GM18520 (cell line): ENCODE data around the gene UCK2.

Experiments
- ATAC-seq: cut with Tn5 transposase; IDR thresholded peaks from one replicate; pipeline ENCODE4 v1.9.1; 2021; ENCODE audit not compliant: unreplicated experiment

UCK2 gene

DNA sequence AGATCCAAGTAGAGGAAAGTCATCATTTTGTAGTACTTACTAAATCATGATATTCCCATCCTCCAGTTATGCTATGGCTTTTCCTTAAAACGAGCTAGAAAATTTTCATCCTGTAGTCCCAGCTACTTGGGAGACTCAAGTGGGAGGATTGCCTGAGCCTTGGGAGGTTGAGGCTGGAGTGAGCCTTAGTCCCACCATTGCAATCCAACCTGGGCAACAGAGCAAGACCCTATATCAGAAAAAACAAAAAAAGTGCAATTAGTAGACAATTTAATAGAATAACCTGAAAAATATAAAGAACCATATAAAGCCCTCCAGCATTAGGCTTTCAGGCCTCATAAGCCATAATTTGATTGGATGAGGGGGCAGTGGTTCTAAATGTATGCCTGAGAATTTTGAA lies 6.8 kb downstream of the UCK2 start:
- ATAC-seq = no peak

DNA sequence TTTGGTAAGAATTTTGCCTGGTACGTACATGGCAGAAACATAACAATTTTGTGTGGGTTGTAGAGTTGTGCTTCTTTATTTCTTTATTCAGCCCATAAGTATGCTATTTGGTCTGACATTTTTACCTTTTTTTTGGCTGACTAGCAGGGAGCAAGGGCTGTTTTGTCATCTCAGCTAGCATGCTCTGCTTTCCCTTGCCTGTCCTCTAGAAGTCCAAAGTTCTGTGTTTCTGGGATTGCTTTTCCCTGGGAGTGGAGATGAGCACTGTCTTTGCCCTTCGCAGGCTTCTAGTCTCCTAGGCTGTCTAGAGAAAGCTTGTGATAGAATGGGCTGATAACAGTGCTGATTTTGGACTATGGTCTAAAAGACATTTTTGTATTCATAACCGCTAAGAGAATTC lies 7.5 kb downstream of the UCK2 start:
- ATAC-seq = no peak

DNA sequence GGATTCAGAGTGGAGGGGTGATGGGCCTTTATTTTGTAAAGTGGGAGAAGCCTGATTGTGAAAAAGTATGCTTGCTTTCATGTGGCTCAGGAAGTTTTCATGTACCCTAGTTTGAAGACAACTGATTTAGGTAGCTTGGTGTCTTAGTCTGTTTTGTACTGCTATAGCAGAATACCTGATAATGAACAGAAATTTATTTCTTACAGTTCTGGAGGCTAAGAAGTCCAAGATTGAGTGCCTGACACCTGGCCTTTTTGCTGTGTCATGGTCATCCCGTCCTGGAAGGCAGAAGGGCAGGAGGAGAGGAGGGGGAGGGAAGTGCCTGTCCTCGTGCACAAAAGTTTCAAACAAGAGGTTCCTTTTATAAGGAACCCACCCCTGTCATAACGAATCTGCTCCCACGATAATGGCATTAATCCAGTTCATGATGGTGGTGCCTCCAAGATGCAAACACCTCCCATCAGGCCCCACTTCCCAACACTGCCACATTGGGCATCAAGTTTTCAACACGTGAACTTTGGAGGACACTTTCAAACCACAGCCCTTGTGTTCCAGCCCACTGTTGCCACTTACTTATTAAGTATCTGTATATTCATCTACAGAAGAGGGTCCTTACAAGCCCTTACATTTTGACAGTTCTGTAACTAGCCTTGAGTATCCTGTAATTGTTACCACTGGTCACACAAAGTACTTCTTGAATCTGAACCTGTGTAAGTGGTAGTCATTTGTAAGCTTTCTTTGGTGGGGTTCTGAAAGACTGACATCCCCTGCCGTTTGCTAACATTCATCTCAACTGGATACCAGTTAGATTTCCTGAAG lies 9.5 kb downstream of the UCK2 start:
- no peak for ATAC-seq

DNA sequence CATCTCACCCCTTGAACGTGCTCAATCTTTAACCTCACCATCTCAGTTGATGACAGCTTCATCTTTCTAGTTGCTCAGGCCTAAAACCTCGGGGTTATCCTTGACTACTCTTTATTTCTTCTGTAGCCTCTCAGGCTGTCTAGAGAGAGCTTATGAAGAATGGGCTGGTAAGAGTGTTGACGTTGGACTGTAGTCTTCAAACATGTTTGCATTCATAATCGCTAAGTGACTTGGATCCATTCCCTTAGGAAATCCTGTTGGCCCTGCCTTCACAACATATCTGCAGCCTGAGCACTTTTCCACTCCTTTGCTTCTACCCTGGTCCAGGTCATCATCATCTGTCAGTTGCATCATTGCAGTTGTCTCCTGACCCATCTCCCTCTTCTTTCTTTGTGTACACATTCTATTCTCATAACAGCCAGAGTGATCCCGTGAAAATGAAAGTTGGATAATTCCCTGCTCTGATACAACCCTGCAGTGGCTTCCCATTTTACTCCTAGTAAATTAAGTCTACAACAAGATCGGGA lies 10.5 kb downstream of the UCK2 start:
- no peak for ATAC-seq

GRCh38 chr1:165840423-165840822 lies 13.0 kb downstream of the UCK2 start:
- ATAC-seq = no peak

GRCh38 chr1:165841582-165842017 lies 14.2 kb downstream of the UCK2 start:
- ATAC-seq = peak; percentile 40

GRCh38 chr1:165842023-165842670 lies 14.7 kb downstream of the UCK2 start:
- peak; percentile 25 for ATAC-seq

GRCh38 chr1:165842671-165843129 lies 15.3 kb downstream of the UCK2 start:
- ATAC-seq = peak; percentile 36

GRCh38 chr1:165843304-165843703 lies 15.9 kb downstream of the UCK2 start:
- no peak for ATAC-seq

GRCh38 chr1:165844114-165844798 lies 16.8 kb downstream of the UCK2 start:
- ATAC-seq = no peak

GRCh38 chr1:165844933-165845332 lies 17.5 kb downstream of the UCK2 start:
- no peak for ATAC-seq

DNA sequence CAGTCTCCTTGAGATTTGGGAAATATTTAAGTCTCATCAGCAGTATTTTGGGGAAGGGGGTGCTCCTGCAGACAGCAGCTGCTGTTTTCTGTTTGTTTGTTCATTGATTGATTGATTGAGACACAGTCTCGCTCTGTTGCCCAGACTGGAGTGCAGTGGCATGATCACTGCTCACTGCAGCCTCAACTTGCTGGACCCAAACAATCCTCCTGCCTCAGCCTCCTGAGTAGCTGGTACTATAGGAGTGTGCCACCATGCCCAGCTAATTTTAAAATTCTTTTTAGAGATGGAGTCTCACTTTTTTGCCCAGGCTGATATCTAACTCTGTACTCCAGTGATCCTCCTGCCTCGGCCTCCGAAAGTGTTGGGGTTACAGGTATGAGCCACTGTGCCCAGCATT lies 18.2 kb downstream of the UCK2 start:
- ATAC-seq = no peak

- no peak for ATAC-seq
These were observed 18.8 kb downstream of the UCK2 start for GRCh38 chr1:165845992-165846748.

DNA sequence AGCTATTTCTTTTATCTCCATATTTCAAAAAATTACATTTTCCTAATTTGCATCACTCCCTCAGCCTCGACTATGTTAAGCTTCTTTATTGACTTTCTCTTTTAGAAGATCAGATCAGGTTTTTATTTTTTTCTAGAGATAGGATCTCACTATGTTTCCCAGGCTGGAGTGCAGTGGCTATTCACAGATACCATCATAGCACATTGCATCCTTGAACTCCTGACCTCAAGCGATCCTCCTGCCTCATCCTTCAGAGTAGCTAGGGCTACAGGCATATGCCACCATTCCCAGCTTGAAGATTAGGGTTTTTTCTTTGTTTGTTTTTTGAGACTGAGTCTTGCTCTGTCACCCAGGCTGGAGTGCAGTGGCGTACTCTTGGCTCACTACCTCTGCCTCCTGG lies 20.1 kb downstream of the UCK2 start:
- no peak for ATAC-seq

- no peak for ATAC-seq
These were observed 22.1 kb downstream of the UCK2 start for GRCh38 chr1:165849353-165850133.

DNA sequence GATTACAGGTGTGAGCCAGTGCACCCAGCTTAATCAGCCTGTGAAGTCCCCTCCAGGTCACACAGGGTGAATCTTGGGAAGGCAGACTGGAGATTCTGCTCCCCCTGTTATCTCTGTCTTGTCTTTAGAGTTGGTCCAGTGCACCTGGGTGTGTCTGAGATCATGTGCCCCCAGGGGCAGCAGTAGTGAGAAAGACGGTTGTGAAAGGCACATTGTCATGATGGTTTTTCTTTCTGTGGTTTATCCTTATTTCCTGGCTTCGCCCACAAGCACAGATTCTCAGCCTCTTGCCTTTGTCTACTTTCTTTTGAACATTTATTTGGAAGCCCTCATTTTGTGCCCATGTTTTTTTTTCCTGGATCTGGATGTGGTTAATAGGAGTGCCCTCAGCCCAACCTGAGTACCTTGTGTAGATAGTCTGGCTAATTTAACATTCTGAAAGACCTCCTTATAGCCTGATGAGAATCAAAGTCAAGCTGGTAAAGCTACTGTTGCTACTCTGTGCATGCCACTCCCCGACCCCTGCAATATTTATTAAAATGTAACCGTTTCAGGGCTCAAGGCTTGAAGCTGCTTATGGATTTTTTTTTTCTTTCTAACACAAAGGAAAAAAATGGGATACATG lies 23.7 kb downstream of the UCK2 start:
- ATAC-seq = no peak

DNA sequence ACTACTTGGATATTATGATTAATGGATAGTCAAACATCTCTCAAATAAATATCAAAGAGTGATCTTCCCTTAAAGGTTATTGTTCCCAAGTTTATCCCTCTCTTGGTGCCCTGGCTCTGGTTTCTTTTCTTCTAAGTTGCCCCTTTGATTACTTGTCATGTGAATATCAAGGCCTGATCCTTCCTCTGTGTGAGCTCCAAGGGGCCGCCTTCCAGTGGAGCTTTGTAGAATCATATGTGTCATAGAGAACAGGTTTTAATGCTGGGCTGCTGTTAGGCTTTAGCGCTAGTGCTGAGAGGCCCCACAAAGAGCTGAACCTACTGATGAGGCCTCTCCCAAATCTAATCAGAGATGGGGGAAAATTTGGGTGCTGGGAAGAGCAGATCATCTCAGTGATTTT lies 25.5 kb downstream of the UCK2 start:
- no peak for ATAC-seq

GRCh38 chr1:165853528-165854075 lies 26.2 kb downstream of the UCK2 start:
- ATAC-seq = no peak

- no peak for ATAC-seq
These were observed 26.9 kb downstream of the UCK2 start for GRCh38 chr1:165854101-165854845.
